GM18502 (cell line): ENCODE data around the gene ZBTB32.
A peak's percentile ranks its signal among the peaks of the same experiment; 100 is the strongest.

Experiments
- ATAC-seq: cut with Tn5 transposase; IDR thresholded peaks from one replicate; pipeline ENCODE4 v1.9.1; 2021; ENCODE audit warnings: mild to moderate bottlenecking; ENCODE audit not compliant: unreplicated experiment, poor library complexity

ZBTB32 gene

GRCh38 chr19:35748106-35749020 is 44.0 kb downstream of the ZBTB32 start, which contains the start of gene LIN37:
Gene LIN37 (plus strand): TSS chr19:35748576. CDS start chr19:35748725, 149 bp downstream.
- peak; percentile 70 for ATAC-seq

GRCh38 chr19:35750167-35750566 is 45.8 kb downstream of the ZBTB32 start:
- ATAC-seq, result no peak

GRCh38 chr19:35751839-35752745 is 47.7 kb downstream of the ZBTB32 start:
- ATAC-seq, result no peak

- ATAC-seq, result no peak
Measured at GRCh38 chr19:35752746-35753350, 48.5 kb downstream of the ZBTB32 start.

- no peak for ATAC-seq
Measured at GRCh38 chr19:35753634-35754369, 49.4 kb downstream of the ZBTB32 start.

- no peak for ATAC-seq
Measured at GRCh38 chr19:35754370-35755130, 50.2 kb downstream of the ZBTB32 start.

GRCh38 chr19:35755131-35755549 is 50.8 kb downstream of the ZBTB32 start:
- no peak for ATAC-seq

GRCh38 chr19:35755550-35756376 is 51.4 kb downstream of the ZBTB32 start:
- no peak for ATAC-seq

GRCh38 chr19:35756377-35757230 is 52.2 kb downstream of the ZBTB32 start, which contains the start of gene HSPB6:
Gene HSPB6 (minus strand): TSS chr19:35757029. CDS start chr19:35757008, 21 bp downstream.
- no peak for ATAC-seq

GRCh38 chr19:35757231-35757748 is 52.9 kb downstream of the ZBTB32 start:
- ATAC-seq, result no peak

GRCh38 chr19:35757749-35758608 is 53.6 kb downstream of the ZBTB32 start, which contains the start of gene PROSER3:
Gene PROSER3 (plus strand): TSS chr19:35758176. CDS start chr19:35758216, 40 bp downstream.
- peak; percentile 90 for ATAC-seq

- ATAC-seq, result no peak
Measured at GRCh38 chr19:35759697-35760096, 55.3 kb downstream of the ZBTB32 start.

GRCh38 chr19:35760711-35761349 is 56.5 kb downstream of the ZBTB32 start:
- no peak for ATAC-seq

- ATAC-seq, result no peak
Measured at GRCh38 chr19:35764432-35765315, 60.3 kb downstream of the ZBTB32 start.
